GM19240 (cell line): Measurements from ENCODE around the gene CCDC93.

Experiments used
- DNase-seq: peaks from one replicate; pipeline ENCODE4 v3.0.0; 2011; ENCODE audit warnings: low spot score; ENCODE audit not compliant: insufficient read length

Gene CCDC93, protein sequence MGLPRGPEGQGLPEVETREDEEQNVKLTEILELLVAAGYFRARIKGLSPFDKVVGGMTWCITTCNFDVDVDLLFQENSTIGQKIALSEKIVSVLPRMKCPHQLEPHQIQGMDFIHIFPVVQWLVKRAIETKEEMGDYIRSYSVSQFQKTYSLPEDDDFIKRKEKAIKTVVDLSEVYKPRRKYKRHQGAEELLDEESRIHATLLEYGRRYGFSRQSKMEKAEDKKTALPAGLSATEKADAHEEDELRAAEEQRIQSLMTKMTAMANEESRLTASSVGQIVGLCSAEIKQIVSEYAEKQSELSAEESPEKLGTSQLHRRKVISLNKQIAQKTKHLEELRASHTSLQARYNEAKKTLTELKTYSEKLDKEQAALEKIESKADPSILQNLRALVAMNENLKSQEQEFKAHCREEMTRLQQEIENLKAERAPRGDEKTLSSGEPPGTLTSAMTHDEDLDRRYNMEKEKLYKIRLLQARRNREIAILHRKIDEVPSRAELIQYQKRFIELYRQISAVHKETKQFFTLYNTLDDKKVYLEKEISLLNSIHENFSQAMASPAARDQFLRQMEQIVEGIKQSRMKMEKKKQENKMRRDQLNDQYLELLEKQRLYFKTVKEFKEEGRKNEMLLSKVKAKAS

DNA sequence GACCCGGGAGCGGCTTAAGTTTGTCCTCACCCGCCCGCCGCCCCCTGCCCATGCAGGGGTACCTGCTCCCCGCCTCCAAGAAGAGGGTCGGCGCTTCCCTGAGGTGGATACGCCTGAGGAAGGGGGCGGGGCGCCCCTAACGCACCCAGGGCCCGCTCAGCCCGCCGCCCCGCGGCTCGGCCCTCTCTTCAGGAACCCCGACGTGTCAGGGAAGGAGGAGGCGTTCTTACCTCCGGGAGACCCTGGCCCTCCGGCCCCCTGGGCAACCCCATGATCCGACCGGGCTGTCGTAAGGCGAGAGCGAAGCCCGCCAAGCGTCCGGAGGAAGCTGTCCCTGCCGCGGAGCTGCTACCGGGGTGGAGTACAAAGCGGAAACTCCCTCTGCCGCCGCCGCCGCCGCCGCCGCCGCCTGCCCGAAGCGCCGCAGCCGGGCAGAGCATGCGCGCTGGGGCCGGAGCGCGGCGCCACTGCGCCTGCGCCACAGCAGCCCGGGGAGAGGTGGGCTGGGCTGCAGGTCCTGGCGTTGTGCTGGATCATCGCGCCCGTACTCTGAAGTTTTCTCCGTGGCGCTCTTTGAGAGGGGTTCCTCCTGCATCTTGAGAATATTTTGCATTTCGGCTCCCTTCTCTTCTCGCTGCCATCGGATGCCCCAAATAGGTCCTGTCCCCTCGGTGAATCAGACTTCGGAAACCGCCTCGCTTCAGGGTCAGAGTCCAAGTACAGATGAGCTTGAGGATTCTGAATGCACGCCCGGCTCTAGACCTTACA is at the start of gene CCDC93:
Gene CCDC93, minus strand, starts transcription at position 347 of the 768 bp plus-strand sequence. Its CDS starts 75 bp downstream, at position 272.
- DNase-seq = peak; percentile 93

- no peak for DNase-seq
Measured at GRCh38 chr2:118062669-118063068, 48.8 kb upstream of the CCDC93 start.

DNA sequence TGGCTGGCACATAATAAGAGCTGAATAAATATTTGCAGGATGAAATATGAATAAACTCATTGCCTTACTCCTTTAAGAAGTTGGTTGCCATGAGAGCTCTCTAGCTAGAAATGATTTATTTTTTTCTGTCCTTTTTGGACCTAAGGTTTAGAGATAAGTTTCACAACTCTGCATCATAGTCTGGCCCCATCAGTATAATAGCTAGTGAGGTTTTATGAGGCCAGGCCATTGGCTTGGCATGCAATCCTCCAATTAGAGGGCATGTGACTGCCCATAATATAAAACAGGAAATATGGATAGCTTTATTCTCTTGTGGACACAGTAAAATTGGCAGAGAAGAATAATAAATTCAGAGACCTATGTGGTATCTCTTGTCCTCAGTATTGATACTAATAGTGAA is 48.2 kb upstream of the CCDC93 start:
- no peak for DNase-seq

- peak; percentile 18 for DNase-seq
Measured at GRCh38 chr2:118061135-118061955, 47.5 kb upstream of the CCDC93 start.

GRCh38 chr2:118059919-118060478 is 46.1 kb upstream of the CCDC93 start:
- no peak for DNase-seq

DNA sequence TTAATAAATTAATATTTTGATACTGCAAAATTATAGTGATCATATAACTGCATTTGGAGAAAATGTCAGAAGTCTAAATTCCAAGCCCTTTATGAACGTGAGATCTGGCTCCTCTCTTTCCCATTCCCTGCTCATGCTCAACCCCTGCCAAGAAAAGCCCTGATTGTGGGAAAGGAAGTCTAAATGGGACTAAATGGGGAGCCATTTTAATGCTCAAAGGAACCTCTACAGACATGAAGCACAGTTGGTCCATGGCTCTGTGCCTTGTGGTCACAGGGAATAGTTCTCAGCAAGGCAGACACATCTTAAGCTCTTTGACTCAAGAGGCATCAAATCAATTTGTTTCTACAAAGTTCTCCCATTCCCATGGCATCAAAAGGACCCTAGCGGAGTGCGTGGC is 45.1 kb upstream of the CCDC93 start:
- DNase-seq = no peak

- no peak for DNase-seq
Measured at GRCh38 chr2:118056801-118057200, 42.9 kb upstream of the CCDC93 start.

GRCh38 chr2:118056165-118056534 is 42.3 kb upstream of the CCDC93 start:
- no peak for DNase-seq

- DNase-seq = no peak
Measured at GRCh38 chr2:118055512-118056164, 41.8 kb upstream of the CCDC93 start.

DNA sequence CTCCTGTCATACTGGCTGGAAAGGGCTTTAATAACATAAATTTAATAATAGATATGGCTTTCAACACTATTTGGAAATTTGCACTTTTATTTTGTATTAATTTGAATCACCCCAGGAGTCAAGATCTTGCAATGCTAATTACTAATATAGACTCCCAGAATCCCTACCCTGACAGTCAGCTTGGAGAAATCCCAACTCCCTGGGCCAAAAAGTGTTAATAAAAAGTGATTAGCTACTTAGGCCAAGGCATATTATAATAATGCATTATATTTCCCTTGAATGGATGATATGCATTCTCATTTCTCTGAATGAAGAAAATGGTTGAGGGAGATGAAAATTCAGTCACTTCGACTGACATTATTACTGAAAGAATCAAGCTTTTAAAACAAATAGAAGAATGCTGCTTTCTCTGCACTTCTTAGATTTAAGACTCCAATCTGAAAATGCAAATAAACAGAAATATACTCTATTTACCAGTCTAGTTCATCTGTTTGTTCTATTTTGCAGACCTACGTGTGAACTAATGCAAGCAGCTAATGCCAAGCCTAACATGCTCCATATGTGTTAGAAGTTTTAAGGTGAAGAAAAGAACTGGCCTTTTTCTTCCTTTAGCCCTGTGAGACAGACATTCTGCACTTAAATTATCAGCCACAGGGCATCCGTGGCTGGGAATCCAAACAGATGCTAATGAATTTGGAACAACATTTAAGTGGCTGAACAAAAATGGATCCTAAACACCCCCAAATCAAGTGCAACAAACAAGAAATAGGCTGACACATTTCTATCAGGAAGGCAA is 40.5 kb upstream of the CCDC93 start:
- no peak for DNase-seq

DNA sequence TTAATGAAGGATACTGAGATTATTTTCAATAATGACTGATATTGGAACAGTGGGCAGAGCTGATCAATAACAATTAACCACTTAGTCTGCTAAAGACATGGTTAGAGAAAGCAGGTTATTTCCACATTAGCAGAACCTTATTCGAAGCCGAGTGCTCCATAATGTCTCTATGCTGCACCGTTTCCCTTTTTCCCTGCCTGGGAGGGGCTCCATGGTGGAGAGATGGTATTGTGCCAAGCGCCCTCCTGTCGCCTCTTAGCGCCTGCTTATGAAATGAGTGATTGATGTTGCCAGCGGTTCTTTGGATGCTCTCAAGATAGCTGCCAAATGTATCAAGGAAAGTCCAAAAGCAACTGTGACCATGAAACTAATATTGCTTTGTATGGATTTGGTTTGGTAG is 39.8 kb upstream of the CCDC93 start:
- no peak for DNase-seq

DNA sequence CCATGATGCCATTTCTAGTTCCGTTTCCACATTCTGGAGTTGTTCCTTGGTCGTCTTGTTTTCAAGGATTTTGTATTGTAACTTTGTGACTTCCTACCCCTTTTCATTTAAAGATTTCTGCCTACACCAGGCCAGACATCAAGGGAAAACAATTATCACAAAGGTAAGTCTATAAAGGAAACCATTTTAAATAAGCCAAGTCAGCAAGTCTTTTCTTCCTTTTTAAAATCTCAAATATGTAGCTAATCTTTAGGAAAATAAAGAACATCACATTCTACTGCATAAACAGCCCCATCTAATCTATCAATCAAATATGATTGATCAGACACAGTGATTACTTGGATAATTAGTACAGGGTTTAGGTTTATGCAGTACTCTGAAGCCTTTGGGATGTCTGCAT is 38.6 kb upstream of the CCDC93 start:
- DNase-seq = no peak

GRCh38 chr2:118051826-118052358 is 38.0 kb upstream of the CCDC93 start:
- no peak for DNase-seq

GRCh38 chr2:118050974-118051373 is 37.1 kb upstream of the CCDC93 start:
- DNase-seq = no peak

DNA sequence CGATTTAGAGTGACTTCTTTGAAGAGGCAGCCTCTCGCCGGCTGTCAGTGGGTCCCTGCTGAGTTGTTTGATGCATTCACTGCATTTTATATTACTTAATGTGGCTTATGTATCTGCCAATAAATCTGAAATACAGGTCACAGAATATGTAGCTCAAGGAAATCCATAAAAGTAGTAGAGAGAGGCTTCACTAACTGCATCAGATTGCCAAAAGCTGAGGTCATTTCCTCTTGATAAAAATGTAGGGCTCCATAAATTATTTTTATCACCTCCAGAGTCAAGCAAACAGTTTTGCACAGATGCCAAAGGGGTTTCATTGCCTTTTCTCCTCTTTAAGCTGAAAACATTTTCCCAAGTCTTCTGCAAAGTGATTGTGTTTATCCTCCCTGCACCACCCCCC is 36.5 kb upstream of the CCDC93 start:
- no peak for DNase-seq

- no peak for DNase-seq
Measured at GRCh38 chr2:118049816-118050140, 35.9 kb upstream of the CCDC93 start.

GRCh38 chr2:118049140-118049815 is 35.4 kb upstream of the CCDC93 start:
- no peak for DNase-seq

DNA sequence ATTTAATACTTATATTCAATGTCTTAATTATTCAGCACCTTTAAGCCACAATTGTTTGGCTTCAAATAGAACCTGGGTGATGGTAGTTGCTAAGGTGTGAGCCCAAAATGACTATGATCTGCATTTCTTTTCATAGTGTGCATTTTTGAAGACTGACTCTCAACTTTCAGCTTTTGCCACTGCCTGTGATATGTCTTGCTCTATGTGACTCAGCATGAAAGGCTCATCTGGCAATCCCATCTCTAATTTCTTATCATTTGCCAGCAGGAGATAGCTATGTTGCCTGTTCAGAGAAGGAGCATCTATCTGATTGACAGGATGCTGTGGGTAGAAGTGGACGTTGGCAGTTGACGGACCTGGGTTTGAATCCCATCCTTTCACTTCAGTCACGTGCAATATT is 34.5 kb upstream of the CCDC93 start:
- no peak for DNase-seq

GRCh38 chr2:118047380-118047826 is 33.5 kb upstream of the CCDC93 start:
- DNase-seq = no peak
